Jurkat, Clone E6-1 (cell line): ENCODE results near the gene ETDC. TPM values are rescaled to one million over a fixed set of nuclear protein-coding genes. Genes with fewer than 3 reads are reported as not detected.
"Not testable (repeated sequence)": the region's sequence is repeated elsewhere in the genome, so short reads cannot be mapped to it uniquely, and the experiment has no call there.

Experiments used
- DNase-seq: peaks from one replicate; pipeline ENCODE4 v3.0.0-alpha.2; 2011; ENCODE audit warnings: low read depth, low spot score
- H3K4me3 ChIP-seq: 2 replicates; pipeline ENCODE4 v1.5.1; 2011; ENCODE audit warnings: mild to moderate bottlenecking, low read length, control low read depth, moderate library complexity
- polyA plus RNA-seq: library from polyadenylated mRNA; unstranded; fragments of >200 nt; gene quantifications from one replicate; pipeline ENCODE4 v1.2.1, GENCODE V29; 2012; ENCODE audit warnings: missing spikeins; ENCODE audit not compliant: insufficient read length, insufficient read depth

The ETDC gene
- polyA plus RNA-seq: not detected

DNA sequence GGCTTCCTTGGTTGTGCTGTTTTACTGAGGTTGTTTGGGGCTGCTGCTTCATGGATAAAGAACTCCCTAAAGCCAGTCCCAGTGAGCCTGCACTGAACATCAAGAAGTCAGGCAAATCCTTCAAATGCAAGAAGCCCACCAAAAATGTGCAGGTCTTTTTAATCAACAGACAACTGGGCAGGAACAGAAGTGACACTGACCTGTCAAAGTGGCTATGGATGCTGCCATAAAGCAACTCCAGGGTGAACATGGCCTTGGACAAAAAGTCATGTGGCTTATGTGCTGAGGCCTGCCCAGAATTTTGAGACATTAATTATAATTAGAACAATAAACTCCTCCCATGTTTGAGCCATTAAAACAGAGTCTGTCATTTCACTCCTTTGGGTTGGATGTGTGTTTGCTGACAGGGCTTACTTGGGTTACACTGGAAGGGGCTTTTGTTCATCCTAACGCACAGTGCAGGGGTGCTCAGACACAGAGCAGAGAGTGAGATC lies at the start of gene ETDC:
Gene ETDC (plus strand): TSS at position 51 of the 494 bp plus-strand sequence. CDS start 0 bp downstream, at position 51.
- DNase-seq: no peak
- no peak within 1 kb of the TSS for H3K4me3 ChIP-seq

DNA sequence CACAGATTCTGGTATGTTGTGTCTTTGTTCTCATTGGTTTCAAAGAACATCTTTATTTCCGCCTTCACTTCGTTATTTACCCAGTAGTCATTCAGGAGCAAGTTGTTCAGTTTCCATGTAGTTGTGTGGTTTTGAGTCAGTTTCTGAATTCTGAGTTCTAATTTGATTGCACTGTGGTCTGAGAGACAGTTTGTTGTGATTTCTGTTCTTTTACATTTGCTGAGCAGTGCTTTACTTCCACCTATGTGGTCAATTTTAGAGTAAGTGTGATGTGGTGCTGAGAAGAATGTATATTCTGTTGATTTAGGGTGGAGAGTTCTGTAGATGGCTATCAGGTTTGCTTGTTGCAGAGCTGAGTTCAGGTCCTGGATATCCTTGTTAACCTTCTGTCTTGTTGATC lies 48.3 kb upstream of the ETDC start:
- not testable (repeated sequence) for DNase-seq, H3K4me3 ChIP-seq

DNA sequence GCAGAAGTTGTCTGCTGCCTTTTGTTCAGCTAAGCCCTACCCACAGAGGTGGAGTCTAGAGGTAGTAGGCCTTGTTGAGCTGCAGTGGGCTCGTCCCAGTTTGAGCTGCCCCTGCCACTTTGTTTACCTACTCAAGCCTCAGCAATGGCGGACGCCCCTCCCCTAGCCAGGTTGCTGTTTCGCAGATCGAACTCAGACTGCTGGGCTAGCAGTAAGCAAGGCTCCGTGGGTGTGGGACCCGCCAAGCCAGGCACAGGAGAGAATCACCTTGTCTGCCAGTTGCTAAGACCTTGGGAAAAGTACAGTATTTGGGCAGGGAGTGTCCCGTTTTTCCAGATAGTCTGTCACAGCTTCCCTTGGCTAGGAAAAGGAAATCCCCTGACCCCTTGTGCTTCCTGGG lies 45.9 kb upstream of the ETDC start:
- H3K4me3 ChIP-seq, DNase-seq: not testable (repeated sequence)

DNA sequence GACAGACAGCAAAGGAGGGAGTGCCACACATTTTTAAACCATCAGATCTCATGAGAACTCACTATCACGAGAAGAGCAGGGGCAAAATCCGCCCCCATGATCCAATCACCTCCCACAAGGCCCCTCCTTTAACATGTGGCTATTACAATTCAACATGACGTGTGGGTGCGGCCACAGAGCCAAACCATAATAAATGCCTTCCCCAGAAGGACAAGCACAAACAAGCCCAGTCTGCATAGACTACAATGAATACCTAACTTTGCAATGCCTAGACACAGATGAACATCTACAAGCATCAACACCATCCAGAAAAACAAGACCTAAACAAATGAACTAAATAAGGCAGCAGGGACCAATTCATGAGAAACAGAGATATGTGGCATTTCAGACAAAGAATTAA lies 45.1 kb upstream of the ETDC start:
- no peak for DNase-seq
- no peak overlapping the region for H3K4me3 ChIP-seq

DNA sequence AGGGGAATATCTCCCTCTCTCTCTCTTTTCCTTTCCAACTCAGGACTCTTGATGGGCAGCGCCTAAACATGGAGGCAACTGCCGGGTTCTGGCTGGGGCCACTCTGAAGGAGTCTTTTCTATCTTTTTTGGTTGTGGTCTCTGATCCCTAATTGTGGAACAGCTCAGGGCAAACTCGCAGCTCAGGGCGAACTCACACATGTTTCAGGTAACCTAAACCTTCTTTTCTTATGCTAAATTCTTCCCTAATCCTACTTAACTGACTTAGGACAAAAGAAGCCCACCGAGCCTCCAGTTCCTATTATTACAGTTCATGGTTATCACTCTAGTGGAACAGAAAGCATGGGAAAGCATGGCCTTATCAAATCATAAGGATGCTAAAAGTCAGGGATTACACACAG lies 36.1 kb upstream of the ETDC start:
- DNase-seq: no peak
- no peak overlapping the region for H3K4me3 ChIP-seq

DNA sequence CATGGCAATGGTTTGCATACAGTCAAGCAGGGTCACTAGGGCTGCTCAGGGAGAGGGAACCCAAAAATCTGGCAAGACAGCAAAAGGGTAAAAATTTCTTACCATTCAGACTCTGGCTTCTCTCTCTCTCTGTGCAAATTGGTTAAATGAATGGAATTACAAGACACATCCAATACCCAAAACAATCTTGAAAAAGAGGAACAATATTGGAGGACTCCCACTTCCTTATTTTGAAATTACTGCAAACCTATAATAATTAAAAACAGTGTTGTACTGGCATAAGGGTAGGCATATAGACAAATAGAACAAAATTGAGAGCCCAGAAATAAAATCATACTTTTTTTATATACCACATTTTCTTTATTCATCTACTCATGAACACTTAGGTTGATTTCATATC lies 33.3 kb upstream of the ETDC start:
- H3K4me3 ChIP-seq: no peak overlapping the region
- DNase-seq: no peak

DNA sequence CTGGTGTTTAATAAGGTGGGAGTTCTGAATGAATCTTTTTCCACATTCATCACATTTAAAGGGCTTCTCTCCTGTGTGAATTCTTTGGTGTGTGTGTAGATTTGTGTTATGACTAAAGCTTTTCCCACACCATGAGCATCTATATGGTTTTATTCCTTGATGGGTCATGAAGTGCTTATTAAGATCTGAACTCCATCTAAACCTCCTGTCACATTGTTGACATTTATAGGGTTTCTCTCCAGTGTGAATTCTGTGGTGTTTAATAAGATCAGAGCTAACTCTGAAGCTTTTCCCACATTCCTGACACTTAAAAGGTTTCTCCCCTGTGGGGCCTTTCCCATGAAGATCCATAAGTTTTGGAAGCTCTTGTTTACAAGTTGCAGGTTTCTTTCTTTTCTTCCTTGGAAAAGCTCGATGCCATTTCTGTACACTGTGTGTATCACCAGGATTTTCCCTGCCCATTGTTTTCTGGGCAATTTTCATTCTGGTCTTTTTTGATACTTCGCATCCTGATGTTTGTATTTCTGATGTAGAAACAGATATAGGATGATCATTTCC lies 21.9 kb upstream of the ETDC start:
- no peak overlapping the region for H3K4me3 ChIP-seq
- no peak for DNase-seq

DNA sequence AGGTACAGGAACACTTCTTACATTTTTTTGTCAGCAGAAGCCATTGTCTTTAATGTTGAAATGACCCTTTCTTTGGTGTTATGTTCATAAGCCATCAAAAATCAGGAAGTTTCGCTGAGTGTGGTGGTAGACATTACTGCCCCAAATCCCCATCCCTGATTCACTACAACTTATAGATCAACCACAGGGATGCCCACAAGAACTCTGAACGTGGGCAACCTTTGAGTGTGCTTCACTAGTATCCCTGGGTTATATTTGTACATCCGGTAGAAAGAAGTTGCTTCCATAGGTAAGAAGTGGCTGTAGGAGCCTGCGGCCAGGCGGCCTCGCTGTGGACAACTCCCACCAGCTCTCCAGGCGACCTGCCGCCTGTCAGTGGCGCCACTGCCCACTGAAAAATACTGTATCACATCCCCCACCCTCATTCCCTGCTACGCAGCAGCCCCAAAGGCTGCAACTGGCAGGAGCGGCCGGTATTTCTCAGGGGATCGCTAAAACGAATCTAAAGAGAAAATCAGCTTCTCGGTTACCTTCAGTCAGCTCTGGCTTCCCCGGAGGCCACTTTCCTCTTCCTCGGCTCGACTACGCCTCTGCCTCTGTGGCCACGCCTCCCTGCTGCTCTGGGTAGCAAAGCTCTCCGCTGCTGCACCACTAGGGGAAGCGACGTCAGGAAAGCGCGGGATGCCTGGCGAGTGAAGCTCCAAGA lies 13.9 kb upstream of the ETDC start:
- DNase-seq: no peak
- no peak overlapping the region for H3K4me3 ChIP-seq

DNA sequence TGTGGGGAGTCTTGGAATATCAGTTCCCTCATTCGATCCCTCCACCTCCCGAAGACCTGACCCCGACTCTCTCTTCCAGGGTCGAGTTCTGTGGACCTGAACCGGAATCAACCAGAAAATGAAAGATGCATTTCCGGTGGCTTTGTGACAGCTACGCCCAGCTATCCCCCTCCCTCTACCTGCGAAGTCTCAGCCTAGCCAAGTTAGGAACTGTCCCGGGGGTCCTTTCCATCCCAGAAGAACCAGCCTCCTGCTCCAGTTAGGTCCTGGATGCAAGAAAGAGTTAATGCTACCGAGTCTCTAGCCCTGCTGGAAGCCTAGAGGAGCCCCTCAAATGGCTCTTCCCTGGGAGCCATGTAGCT lies 13.4 kb upstream of the ETDC start:
- no peak for DNase-seq
- no peak overlapping the region for H3K4me3 ChIP-seq

DNA sequence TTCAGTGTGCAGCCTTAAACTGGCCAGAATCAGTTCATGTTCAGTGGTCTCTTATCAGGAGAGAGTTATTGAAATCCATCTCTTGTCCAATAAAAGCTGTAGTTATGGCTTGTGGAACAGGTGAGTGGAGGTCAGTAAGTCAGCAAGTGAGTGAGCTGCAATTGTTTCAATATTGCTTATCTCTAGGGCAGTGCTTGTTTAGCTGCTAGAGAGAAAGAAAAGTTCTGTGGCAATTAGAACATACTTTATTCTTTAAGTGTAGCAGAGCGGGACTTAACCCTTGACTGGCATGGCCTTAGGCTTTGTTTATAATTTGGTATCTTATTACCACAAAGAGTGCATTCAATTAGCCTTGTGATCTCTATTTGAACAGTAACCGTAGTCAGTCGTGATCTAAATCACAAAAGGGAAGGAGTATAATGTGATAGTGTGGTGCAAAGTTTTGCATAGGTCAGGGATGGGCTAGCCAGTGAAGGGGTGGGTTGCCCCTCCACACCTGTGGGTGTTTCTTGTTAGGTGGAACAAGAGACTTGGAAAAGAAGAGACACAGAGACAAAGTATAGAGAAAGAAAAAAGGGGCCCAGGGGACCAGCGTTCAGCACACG lies 6.9 kb upstream of the ETDC start:
- H3K4me3 ChIP-seq: no peak overlapping the region
- DNase-seq: no peak

DNA sequence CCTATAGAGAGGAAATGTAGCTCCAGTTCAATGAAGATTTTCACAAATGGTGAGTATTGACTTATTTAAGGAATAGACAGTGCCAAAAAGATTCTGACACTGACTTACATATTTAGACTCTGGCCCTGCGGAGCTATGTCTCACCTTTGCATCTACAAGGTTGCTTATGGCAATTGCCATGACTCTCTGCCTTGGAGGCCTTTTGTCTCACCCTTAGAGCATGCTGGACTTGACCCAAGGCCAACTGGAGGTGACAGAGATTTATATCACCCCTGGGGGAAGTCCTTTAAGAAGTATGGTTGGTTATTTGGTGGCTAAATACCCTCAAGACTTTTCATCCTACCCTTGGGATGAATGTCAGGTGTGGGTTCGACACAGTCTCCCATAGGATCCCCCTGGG lies 4.5 kb upstream of the ETDC start:
- no peak for DNase-seq
- no peak overlapping the region for H3K4me3 ChIP-seq

DNA sequence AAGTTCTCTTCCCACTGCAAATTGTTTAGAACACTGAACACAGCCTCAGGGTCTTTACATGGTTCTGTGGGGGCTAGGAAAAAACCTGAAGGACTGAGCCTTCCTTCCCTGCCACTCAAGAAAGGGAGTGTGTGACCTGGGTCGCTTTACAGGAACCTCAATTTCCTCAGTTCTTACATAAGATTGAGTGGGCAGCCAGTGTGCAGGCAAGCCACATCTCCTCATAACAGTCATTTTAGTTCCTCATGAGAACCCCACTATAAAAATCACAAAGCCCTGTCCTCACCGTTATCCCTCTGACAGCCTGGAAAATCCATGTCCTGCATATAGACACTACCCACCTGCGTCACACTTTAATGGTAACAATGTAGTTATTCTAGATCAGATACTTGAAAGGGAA lies 2.1 kb upstream of the ETDC start:
- no peak for DNase-seq
- no peak overlapping the region for H3K4me3 ChIP-seq

DNA sequence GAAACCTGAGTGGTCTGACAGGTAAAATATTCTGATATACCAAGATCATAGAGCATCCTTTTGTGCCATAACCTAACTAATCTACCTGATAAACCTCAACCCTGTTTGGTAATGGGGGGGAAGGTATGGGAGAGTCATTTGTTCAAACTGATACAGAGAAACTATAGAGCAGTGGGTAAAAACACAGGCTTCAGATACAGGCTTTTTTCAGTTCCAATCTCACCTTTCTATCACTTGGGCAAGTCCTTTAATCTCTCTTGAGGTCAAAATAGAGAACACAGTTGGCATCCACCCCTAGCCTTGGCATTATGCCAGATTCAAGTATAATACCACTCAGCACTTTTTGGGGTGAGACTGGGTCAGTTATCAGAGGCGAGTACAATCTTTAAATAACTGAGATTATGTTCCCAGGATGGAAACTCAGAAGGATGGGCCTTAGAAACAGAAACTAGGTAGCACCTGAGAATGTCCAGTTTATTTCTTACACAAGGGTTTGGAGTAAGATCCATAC lies 880 bp upstream of the ETDC start:
- no peak overlapping the region for H3K4me3 ChIP-seq
- DNase-seq: no peak

DNA sequence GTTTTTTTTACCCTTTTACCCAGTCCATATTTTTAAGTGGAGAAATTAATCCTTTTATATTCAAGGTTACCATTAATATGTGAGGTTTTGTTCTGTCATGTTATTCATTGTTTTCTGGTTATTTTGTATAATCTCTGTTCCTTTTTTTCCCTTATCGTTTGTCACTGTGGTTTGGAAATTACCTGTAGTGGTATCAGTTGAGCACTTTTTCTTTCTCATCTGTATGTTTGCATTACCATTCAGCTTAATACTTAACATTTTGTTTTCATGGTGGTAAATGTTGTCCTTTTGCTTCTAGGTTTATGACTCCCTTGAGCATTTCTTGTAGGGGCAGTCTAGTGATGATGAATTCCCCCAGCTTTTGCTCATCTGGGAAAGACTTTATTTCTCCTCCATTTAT lies 6.6 kb downstream of the ETDC start:
- no peak for DNase-seq
- H3K4me3 ChIP-seq: no peak overlapping the region

DNA sequence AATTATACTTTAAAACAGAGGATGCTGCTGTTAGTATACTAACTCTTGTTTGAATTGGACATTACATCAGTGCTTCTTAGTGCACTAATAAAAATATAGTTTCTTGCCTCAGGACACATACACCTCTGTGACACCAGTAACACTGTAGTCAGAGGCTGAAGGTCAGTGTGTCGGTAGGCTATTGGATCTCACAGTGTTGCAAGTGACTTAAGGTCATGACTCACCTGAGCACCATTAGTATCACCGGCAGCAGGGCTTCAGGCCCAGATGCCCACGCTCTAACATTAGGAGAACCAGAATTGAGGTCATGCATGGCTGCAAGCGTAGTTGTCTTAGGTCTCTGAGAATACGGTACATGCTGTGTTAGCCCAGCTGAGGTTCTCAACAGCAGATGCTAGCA lies 15.2 kb downstream of the ETDC start:
- DNase-seq: no peak
- H3K4me3 ChIP-seq: no peak overlapping the region

DNA sequence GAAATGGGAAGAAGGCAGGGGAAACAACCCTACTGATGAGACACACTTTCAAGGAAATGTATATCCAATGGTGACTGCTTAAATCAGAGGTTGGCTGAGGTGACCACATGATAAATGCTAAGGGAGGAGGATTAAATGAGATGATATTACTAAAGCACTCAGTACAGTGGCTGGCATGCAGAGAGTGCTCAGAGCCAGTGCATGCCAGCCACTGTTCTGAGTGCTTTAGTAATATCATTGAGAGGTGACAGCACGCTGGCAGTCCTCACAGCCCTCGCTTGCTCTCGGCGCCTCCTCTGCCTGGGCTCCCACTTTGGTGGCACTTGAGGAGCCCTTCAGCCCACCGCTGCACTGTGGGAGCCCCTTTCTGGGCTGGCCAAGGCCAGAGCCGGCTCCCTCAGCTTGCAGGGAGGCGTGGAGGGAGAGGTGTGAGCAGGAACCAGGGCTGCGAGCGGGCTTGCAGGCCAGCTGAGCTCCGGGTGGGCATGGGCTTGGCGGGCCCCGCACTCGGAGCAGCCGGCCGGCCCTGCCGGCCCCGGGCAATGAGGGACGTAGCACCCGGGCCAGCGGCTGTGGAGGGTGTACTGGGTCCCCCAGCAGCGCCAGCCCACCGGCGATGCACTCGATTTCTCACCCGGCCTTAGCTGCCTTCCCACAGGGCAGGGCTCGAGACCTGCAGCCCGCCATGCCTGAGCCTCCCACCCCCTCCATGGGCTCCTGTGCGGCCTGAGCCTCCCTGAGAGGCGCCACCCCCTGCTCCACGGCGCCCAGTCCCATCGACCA lies 15.9 kb downstream of the ETDC start:
- H3K4me3 ChIP-seq, DNase-seq: not testable (repeated sequence)

DNA sequence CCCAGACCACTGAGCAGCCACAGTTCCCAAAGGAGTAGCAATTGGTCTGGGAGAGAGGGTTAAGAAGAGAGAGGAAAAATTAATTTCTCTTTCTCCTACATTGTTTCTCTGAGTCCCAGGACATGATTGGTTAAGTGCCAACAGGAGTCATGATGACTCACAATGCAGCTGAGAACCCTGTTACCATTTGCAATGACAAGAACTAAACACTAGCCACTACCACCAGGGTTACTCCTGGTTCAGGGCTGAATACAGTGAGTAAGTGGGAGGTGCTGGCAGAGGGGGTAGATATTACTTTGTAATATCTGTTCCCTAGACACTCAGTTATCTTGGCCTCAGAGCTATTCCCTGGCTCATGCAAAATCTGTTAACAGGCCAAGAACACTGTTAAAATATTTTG lies 18.0 kb downstream of the ETDC start:
- no peak for DNase-seq

DNA sequence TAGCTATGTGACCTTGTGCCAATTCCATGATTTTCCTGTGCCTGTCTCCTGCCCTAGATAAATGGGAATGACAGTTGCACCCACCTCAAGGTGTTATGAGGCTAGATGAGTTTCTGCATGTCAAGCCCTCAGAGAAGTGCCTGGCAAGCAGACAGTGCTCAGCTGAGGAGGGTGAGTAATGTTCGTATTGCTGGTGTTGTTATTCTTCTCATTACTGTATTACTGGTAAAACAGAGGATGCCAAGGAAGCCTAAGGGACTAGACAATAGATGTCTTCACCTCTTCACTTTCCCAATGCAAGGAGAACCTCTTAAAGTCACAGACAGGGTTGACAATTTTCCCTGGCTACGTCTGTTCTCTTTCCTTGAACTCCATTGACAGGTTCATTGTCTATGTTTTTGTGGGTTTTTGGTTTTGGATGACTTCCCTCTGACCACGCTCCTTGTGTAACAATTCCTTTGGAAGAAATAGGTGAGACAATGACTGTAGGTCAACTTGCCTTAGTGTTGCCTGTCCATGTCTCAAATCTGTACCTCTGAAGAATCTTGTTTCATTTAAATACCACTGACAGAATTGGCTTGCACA lies 19.2 kb downstream of the ETDC start:
- no peak overlapping the region for H3K4me3 ChIP-seq
- no peak for DNase-seq

More for the DNA sequence above, 18.0 kb downstream of the ETDC start:
- no peak overlapping the region for H3K4me3 ChIP-seq

DNA sequence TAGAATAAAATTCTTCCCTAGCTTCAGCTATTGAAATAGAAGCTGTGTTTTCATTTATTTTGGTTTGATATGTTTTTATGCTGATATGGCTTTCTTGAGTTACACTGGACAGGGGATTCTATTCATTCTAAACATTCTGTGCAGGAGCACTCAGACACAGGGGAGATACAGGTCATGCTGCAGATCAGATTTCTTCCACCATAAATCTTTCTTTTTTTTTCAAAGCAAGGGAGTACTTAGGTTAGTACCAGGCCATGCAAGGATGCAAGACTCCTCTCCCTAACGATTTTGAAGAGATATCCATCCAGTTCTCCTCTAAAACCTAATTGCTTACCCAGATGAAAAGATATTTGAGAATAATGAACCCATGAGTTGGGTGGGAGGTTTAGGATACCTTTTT lies 21.4 kb downstream of the ETDC start:
- no peak overlapping the region for H3K4me3 ChIP-seq
- no peak for DNase-seq
